ENCODE data around the gene HNRNPAB. TPM values are rescaled to one million over a fixed set of nuclear protein-coding genes. Genes with fewer than 3 reads are reported as not detected.

Gene HNRNPAB
- total and polyA plus RNA-seq, 2 experiments from 2014 or later = 85.2 to 175 TPM

GRCh38 chr5:178210686-178211085 lies 6.4 kb downstream of the HNRNPAB start:
- no peaks in the 10 kb centered on the region for H3K9me3 ChIP-seq (ENCODE audit: low read depth)
- no peak overlapping the region for H3K4me3 ChIP-seq
- TF ChIP-seq EZH2 (IDR thresholded peaks at IDR 0.05; ENCODE audit: borderline replicate concordance) (no peak), CTCF (IDR thresholded peaks at IDR 0.05; ENCODE audit: poor library complexity) (no peak), EZH2phosphoT487 (IDR thresholded peaks at IDR 0.05; ENCODE audit: low read depth, severe bottlenecking, unreplicated experiment) (no peak)
- H4K20me1 ChIP-seq (ENCODE audit: insufficient read depth, poor library complexity, severe bottlenecking) = peaks cover 48% of the 10 kb centered on the region
- no peaks in the 10 kb centered on the region for H3K27me3 ChIP-seq
- H2AFZ ChIP-seq = no peak overlapping the region
- H3K4me1 ChIP-seq (ENCODE audit: insufficient read depth) = peaks cover 43% of the 10 kb centered on the region
- H3K27ac ChIP-seq = no peak overlapping the region
- H3K36me3 ChIP-seq (replicated peaks; ENCODE audit: insufficient read depth, low read depth) = no peaks in the 10 kb centered on the region
- H3K4me2 ChIP-seq = no peak overlapping the region
- H3K9me2 ChIP-seq (replicated peaks; ENCODE audit: insufficient read depth) = no peaks in the 10 kb centered on the region
- DNase-seq (ENCODE audit: low spot score) = no peak
- WGBS (ENCODE audit: low lambda C conversion rate, missing lambda C conversion rate) = 91% methylated on average over 5 of the region's 5 CpGs
- H3K79me2 ChIP-seq = peaks cover 35% of the 10 kb centered on the region

GRCh38 chr5:178211095-178212048 lies 7.0 kb downstream of the HNRNPAB start:
- H3K4me3 ChIP-seq = no peak overlapping the region
- no peak for DNase-seq (ENCODE audit: low spot score)
- H3K9me3 ChIP-seq (ENCODE audit: low read depth) = no peaks in the 10 kb centered on the region
- no peaks in the 10 kb centered on the region for H3K27me3 ChIP-seq
- no peak overlapping the region for H3K4me2 ChIP-seq
- H4K20me1 ChIP-seq (ENCODE audit: insufficient read depth, poor library complexity, severe bottlenecking) = peaks cover 47% of the 10 kb centered on the region
- peaks cover 36% of the 10 kb centered on the region for H3K4me1 ChIP-seq (ENCODE audit: insufficient read depth)
- H2AFZ ChIP-seq = no peak overlapping the region
- TF ChIP-seq EZH2phosphoT487 (IDR thresholded peaks at IDR 0.05; ENCODE audit: low read depth, severe bottlenecking, unreplicated experiment) = no peak
- no peak for TF ChIP-seq CTCF (IDR thresholded peaks at IDR 0.05; ENCODE audit: poor library complexity)
- no peak for TF ChIP-seq EZH2 (IDR thresholded peaks at IDR 0.05; ENCODE audit: borderline replicate concordance)
- 86% methylated on average over 7 of the region's 8 CpGs for WGBS (ENCODE audit: low lambda C conversion rate, missing lambda C conversion rate)
- H3K79me2 ChIP-seq = peaks cover 28% of the 10 kb centered on the region
- H3K36me3 ChIP-seq (replicated peaks; ENCODE audit: insufficient read depth, low read depth) = no peaks in the 10 kb centered on the region
- no peaks in the 10 kb centered on the region for H3K9me2 ChIP-seq (replicated peaks; ENCODE audit: insufficient read depth)
- no peak overlapping the region for H3K27ac ChIP-seq

GRCh38 chr5:178212241-178213002 lies 8.1 kb downstream of the HNRNPAB start:
- no peaks in the 10 kb centered on the region for H3K27me3 ChIP-seq
- H3K36me3 ChIP-seq (replicated peaks; ENCODE audit: insufficient read depth, low read depth) = no peaks in the 10 kb centered on the region
- no peak for DNase-seq (ENCODE audit: low spot score)
- H3K9me3 ChIP-seq (ENCODE audit: low read depth) = no peaks in the 10 kb centered on the region
- H3K4me3 ChIP-seq = no peak overlapping the region
- H3K4me2 ChIP-seq = no peak overlapping the region
- peaks cover 17% of the 10 kb centered on the region for H3K79me2 ChIP-seq
- peak overlapping the region; percentile 63 for H3K27ac ChIP-seq
- H4K20me1 ChIP-seq (ENCODE audit: insufficient read depth, poor library complexity, severe bottlenecking) = peaks cover 39% of the 10 kb centered on the region
- no peaks in the 10 kb centered on the region for H3K9me2 ChIP-seq (replicated peaks; ENCODE audit: insufficient read depth)
- 93% methylated on average over 3 of the region's 3 CpGs for WGBS (ENCODE audit: low lambda C conversion rate, missing lambda C conversion rate)
- TF ChIP-seq CTCF (IDR thresholded peaks at IDR 0.05; ENCODE audit: poor library complexity) (no peak), EZH2 (IDR thresholded peaks at IDR 0.05; ENCODE audit: borderline replicate concordance) (no peak), EZH2phosphoT487 (IDR thresholded peaks at IDR 0.05; ENCODE audit: low read depth, severe bottlenecking, unreplicated experiment) (no peak)
- peaks cover 25% of the 10 kb centered on the region for H3K4me1 ChIP-seq (ENCODE audit: insufficient read depth)
- no peak overlapping the region for H2AFZ ChIP-seq
